NCI-H2171 treated with DMSO at 0.1 percent for 48 hours (cell line): ENCODE results near the gene GORAB.

Source experiments
- DNase-seq: peaks from one replicate; lab custom pipeline; 2025; lab: John Stamatoyannopoulos, UW

Gene GORAB

DNA sequence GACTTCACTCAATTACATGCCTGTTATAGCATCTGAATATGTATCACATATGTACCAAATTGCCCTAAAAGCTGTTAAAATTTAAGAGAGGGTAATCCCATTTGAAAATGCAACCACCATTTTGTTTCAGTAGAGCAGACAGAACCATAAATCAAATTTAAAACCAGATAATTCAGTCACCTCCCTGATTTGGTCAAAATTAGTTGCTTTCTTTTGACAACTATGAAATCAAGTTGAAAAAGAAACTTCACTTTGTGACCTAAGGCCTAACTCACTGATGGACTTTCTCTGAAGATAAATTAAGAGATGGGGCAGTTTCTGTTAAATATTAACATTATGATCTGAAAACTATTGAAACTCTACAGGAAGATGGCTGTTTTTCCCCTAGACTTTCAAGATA is 6.7 kb downstream of the GORAB start:
- no peak for DNase-seq

DNA sequence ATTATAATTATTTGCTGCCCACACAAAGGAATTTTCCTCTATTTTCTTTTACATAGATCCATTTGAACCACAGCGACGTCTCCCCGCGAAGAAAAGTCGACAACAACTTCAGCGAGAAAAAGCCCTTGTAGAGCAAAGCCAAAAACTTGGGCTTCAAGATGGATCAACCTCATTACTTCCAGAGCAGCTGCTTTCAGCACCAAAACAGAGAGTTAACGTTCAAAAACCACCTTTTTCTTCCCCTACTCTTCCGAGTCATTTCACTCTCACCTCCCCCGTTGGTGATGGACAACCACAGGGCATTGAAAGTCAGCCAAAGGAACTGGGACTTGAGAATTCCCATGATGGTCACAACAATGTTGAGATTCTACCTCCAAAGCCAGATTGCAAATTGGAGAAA is 7.2 kb downstream of the GORAB start:
- no peak for DNase-seq

DNA sequence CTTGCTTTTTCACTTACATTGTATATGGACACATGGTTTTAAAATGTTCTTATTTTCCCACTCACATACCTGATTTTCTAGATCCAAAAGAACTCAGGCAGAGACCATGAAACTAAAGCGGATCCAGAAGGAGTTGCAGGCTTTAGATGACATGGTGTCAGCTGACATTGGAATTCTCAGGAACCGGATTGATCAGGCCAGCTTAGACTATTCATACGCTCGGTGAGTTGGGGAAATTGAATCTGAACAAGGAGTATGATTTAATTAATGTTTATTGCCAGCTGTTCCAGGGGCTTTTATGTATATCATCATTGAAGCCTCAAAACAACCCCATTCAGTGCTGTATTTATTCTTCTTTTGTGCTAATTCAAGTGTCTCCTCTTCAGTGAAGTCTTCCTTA is 12.7 kb downstream of the GORAB start:
- no peak for DNase-seq

DNA sequence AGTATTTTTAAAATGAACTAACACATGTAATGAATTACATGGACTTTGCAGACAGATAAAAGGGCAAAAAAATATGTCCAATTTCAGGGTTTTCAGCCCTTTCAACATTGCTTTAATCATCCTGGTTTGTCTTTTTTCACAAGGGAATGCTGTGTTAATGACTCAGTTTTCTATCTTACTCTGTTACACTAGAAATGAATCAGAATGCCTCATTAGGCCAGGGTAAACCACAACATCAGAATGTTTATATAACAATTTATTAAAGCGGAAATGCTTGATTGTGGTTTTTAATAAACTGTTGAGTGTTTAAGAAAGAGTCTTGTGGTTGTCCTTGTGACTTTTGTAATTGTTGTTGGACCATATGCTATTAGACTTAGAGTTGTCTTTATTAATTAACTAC is 13.5 kb downstream of the GORAB start:
- no peak for DNase-seq

DNA sequence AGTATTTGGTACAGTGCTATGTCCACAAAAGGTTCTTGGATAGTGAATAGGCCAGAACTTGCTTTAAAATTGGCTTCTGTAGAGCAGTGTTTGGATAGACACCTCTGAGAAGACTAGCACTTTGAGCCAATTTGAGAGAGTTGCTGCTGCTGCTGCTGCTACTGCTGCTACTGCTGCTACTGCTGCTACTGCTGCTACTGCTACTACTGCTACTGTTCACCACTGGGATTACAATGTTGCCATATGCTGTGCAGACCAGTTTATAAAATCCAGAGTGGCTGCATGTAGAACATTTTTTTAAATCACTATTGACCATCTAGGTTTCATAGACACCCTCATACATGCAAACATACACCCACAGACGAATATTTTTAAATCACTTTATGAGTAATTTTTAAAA is 15.3 kb downstream of the GORAB start:
- no peak for DNase-seq

DNA sequence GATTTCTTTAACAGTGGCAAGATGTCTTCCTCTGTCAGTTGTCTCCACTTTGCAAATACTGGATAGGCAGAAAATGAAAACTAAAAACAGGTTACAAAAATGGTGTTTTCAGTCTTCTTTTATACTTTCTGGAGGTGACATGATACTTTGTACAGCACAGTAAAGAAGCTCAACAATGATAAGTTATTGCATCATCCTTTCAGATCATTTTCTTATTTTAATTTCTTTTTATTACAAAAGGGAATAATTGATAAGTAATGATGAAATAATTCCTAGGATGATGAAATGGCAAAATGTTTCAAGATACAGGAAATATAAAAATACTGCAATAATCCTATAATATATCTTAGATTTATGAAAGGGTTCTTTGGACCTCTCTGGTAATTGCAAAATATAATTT is 16.5 kb downstream of the GORAB start:
- DNase-seq, result no peak

DNA sequence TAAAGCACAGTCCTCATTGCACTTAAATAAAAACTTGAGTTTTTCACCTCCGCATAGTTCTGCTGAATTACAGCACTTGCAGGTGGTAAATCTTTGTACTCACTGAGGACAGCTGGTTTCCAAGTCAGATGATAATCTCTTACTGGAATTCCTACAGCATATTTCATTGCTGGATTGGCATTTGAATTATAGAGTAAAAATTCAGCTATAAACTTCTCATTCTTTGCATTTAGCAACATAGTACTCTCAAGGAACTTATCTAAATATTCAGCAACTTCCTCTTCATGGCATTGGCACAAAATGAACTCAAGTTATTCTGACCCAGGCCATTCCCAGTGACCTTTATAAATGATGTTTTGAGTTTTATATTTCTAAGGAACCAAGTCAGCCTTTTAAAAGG is 23.4 kb downstream of the GORAB start:
- no peak for DNase-seq

DNA sequence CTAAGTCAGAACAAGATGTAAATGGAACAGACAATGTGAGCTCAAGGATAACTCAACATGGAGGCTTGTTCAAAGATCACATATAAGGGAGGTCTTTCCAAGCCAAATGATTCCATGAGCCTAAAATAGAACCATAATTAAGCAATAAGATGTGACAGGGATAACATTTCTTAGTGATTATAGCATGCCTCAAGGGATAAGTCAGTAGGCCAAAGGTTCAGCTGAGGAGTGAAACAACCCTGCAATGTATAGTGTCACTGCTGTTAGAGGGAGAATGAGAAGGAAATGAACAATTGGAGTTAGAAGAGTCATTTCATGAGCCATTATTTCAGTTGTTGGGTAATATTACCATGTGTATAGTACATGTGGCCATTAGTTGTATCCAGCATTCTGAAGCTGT is 25.0 kb downstream of the GORAB start:
- DNase-seq, result no peak

DNA sequence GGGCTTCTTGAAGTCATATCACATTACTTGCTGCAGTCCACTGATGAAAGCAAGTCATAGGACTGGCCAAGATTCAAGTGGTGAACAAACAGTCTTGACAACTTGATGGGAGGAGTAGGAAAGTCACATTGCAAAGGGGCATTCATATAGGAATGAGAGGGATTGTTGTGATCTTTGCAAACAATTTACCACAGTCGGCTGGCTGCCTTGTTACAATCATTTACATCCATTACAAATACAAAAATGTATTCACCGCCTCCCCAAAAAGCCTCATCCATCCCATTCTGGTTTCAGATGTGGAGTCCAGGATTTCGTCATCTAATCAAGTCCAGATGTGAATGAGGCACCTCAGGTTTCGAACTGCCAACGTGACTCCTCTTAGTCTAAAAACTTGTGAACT is 26.8 kb downstream of the GORAB start:
- no peak for DNase-seq

DNA sequence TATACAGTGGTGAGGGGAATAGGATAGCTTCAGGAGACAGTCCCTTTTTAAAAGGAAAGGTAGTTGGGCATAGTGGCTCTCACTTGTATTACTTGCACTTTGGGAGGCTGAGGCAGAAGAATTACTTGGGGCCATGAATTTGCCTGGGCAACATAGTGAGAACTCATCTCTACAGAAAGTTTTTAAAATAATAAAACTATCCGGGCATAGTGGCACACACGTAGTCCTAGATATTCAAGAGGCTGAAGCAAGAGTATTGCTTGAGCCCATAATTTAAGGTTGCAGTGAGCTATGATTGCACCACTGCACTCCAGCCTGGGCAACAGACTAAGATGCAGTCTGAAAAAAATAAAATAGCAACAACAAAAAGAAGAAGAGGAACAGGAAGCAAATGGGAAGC is 27.2 kb downstream of the GORAB start:
- no peak for DNase-seq

DNA sequence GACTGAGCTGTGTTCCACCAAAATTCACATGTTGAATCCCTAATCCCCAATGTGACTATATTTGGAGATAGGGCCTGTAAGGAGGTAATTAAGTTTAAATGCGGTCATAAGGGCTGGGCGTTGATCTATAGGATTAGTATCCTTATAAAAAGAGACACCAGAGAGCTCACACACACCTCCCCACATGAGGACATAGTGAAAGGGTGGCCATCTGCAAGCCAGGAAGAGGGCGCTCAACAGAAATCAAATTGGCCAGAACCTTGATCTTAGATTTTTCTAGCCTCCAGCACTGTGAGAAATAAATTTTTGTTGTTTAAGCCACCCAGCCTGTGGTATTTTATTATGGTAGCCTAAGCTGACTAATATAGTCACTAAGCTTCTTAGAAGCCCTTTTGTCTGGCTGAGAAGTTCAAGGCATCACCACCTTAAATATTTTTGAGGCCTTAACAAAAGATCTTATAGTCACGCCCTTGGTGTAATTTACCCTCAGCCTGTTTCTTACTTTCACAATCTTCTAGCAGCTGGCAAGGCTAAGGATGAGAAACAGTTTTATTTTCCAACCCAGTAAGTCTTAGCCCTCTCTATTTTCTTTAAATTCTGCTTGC is 28.8 kb downstream of the GORAB start:
- no peak for DNase-seq

DNA sequence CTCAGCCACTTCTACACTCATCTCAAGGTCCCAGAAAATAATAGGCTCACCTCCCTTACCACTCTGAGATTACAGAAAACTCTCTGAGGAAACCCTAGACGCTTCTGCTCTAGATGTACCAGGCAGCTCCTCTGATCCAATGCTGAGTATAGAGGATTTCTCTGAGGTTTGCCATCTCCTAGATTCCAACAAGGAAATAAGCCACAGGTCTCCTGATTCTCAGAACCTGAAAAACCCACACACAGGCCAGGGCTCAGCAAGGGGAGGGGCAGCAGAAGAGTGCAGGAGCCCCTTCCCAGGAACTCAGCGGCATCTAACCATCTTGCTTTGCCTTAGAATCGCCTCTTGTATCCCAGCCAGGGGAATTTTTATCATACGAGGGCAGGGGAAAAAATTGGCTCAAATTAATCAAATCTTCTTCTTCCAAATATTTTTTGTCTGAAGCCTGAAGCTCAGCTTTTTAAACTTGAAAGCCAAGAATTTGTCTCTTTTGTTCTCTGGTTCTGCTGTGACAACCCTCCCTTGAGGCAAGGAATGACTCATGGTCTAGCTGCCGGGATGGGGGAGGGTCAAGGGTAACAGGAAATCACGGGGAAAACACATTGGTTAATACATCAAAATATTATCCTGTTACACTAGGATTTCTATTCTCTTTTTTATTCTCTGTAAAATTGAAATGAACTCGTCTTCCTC is 30.8 kb downstream of the GORAB start:
- no peak for DNase-seq

DNA sequence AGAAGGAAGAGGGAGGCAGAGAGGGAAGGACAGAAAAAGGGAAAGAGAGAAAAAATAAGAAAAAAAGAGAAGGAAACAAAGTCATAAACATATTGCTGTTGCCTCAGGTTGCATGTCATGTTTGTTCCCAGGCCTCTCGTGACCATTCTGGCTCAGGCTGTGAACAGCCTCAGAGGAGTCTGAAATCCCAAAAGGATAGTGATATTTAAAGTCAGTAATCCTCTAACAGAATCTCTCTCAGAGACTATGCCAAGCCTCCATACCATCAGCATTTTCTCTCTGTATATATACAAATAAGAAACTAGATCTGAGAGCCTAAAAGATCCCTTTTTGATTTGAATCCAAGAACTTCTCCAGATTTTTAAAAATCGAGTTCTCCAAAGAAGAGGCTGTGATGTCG is 35.2 kb downstream of the GORAB start:
- DNase-seq, result no peak

DNA sequence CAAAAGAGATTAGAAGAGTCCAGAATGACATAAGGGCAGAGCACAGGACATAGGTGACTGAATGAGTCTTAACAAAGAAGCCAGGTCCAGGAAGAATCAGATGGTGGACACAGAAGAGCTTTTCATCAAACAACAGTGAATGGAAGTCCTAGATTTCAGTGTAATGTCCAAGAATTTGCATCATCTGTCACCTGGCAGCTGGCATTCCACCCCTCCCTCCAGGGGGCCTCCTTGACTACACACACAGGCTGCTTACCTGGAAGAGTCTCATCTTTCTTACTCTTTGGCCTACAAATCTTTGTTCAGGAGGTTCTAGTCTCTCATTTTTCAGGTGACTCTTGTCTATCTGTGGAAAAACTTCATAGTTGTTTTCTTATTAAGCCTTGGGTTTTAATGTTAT is 36.2 kb downstream of the GORAB start:
- peak; percentile 48 for DNase-seq

DNA sequence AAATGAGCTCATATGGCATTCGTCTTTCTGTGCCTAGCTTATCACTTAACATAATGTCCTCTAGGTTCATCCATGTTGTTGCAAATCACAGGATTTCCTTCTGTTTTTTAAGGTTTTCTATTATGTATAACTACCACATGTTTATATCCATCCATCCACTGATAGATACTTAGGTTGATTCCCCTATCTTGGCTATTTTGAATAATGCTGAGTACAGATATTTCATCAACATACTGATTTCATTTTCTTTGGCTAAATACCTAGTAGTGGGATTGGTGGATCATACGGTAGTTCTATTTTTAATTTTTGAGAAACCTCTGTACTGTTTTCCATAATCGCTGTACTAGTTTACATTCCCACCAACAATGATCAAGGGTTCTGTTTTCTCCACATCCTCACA is 45.0 kb downstream of the GORAB start:
- DNase-seq, result no peak

DNA sequence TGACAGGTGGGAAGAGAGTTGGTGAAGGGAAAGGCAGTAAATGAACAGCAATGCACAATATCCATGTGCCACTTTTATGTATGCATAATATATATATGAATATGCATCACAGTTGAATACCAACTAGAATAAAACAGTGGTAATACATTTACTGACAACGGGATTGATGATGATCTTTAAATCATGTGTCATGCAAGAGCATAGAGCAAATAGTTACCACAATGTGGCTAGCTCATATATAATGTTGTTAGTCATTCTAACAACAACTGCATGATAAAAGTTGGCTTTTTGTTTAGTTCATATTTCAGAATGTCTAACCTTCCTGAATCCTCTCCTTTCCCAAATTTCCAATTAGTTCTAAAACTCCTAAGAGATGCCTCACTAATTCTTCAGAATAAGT is 46.4 kb downstream of the GORAB start:
- DNase-seq, result no peak

DNA sequence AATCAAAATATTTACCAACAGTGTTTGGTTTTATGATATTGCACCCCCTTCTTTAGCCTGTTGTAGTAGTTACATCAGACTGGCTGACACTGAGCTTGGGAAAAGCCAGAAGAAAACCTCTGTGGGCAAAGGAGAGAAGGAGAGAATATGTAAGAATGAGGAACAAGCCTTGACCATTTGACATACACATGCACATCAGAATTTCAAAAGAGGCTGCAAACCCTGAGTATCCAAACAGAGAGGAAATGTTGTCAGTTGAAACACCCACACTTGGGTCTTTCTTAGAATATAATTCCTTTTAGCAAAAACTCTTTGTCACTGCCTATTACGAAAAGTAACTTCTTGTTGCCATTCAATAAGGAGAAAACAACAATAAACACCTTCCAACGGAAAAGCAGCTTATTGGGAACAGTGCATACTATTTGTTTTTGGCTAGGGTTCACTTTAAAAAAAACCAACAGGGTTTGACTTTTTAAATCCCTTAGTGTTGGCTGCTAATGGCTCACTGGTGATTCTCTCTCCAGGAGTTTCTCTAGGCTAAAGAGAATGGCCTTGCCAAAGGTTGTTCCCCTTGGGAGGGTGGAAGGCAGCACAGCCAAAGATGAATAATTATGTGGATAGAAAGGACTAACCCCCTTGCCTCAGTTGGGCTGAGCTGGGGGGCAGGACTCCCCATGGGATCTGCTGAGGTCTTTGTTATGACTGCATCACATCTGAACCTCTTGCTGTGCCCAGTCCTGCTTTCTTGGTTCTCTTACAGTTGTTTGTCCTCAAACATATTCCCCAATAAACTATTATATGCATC is 48.9 kb downstream of the GORAB start:
- DNase-seq, result no peak

DNA sequence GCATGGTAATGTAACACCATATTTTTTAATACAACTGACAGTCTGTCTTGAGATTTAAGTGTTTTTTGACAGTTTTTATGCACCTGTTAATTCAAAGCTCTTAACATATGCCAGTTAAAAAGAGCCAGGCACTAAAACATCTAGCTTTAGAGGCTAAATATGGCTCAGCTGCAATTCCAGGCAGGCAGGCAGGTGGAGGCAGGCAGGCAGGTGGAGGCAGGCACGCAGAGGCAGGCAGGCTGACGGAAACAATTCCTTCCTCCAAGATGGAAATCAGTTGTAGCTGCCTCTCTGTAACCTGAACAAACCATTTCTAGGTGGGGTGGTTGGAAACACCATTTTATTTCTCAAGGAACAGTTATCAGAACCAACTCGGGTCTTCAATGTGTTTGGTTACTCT is 51.2 kb downstream of the GORAB start:
- peak; percentile 88 for DNase-seq

DNA sequence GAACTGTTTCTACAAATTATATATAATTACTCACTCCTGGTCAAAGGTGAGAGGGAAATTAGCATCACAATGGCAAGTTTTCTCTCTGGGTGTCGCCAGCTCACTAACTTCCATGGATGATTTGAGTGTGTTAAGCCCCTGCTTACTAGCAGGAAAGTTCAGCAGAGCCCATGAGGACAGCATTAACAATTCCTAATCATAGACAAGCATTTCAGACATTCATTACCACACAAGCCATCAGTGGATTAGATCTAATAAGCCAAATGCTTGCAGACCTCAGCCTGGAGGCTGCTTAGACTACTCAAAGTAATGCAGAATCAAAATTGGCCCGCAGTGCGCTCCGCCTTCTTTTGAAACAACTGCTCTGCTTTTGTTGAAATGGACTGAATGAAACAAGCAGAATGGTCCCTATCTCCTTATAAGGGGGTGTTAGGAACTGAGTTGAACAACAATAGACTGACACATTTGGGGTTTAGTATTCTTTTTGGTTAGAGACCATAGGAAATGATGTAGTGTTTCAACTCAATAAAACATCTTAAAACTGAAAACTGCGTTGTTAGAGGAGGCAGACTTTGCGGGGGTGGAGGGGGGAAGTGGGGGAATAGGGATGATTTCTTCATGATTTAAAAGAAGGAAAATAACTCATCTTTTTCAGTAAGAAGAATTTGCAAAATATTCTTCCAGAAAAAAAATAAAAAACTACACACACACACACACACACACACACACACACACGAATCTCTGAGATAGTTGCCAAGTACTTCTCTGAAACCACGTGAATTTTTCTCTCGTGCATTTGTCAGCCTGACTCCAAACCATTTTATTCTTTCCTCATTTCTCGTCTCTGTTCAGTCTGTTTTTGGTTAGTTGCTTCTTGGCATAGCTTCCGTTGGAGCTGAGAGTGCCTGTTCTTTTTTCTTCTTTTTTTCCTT is 54.6 kb downstream of the GORAB start:
- no peak for DNase-seq

DNA sequence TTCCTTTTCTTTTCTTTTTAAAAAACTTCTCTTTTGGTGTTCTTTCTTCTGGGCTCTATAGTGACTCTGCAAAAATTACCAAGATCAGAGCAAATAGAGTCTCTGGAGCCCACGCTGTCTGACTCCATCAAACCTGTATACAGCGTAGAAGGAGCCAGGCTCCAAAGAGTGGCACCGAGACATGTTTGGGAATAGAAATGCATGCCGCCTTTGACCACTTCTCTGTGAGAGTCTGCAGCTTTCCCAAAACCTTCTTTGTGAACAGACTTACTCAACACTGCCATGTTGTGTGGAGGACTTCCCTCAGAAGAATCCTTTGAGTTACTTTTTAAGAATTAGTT is 55.3 kb downstream of the GORAB start:
- no peak for DNase-seq

DNA sequence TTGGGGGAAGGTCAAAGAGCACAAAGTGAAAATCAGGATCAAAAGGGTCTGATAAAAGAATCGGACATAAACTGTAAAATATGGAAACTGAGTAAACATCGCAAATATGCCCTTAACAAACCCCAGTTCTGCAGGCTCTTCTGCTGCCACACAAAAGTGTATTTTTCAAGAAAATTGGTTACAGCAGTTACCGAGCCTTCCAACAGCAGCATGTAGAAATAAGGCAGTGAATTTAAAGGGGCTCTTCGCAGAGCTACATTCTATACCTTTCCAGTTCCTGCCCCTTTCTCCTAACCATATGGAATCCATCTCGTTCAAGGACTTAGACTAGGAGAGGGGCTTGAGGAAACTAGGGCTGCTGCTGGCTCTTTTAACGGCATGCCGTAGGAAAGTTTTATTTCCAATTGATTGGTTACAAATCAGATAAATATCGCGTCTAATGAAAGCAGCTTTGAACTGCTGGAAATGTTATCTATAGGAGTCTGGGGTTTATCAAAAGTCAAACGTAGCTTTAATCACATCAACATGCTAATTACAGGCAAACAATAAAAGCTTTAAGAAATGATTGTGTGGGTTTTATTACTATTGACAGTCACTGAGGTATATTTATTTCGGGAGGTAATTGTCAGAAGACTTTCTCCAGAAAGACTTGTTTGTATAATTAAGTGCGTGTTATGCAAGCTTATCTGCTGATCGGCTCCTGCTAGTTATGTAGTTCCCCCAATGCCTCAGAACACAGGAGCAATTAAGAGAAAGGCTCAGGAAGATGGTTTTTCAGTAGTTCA is 59.1 kb downstream of the GORAB start:
- no peak for DNase-seq
